Endothelial cell of umbilical vein (primary cell): ENCODE results near the gene MIOS.

Source experiments
- MYC ChIP-seq: IDR thresholded peaks from one replicate; pipeline ENCODE4 v1.6.1; 2011; ENCODE audit warnings: mild to moderate bottlenecking, low read depth, low read length
- POLR2AphosphoS5 ChIP-seq: IDR thresholded peaks from 2 replicates; pipeline ENCODE4 v1.6.1; 2012; ENCODE audit warnings: low read depth, mild to moderate bottlenecking, control low read depth, low read length, moderate library complexity; ENCODE audit not compliant: insufficient read depth

DNA sequence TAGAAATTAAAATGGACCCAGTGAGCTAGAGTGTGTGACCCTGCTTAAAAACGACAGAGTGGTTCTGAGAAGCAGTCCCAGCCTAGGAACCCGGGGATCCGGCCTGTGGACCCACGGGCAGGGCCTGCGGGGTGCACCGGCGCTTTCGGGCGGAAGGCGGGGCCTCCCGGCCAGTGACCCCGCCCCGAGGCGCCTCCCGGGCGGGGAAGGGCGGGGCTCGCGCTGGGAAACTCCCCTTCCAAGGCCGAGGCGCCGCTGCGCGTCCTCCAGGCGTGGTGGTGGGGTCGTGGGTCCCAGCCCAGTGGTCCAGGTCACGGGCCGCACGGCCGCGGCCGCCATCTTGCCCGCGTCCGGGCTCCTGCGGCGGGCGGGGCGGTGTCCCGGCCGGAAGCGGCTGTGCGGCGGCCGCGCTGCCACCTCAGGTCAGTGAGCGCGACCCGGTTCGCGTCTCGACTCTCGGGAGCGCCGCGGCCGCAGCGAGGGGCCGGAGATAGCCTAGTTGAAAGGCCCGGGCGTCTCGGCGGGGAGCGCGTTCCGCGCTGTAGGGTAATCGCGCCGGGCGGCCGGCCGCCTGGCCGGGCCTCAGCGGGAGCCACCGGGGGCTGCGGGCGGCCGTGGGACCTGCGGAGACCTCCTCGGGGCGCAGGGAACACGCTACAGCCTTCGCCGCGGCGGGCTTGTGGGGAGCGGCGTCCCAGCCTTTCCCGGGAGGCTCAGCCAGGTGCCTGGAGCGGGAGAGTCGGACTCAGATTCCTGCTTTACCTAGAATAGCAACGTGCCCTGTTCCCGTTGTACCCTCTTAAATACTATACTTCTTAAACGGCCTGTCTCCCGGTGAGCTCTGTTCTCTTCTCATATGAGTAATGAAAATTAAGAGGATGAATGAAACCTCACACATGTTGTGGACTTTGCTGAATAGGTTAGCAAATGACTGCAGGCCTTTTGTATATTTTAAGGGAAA lies at the start of gene MIOS:
- peak; percentile 83 for TF ChIP-seq POLR2AphosphoS5
- TF ChIP-seq MYC, result no peak
